Kidney (tissue), 22 donors: ENCODE data around the gene NCK1. TPM values are rescaled to one million over a fixed set of nuclear protein-coding genes. Genes with fewer than 3 reads are reported as not detected.

ENCODE experiments used
- DNase-seq, 5 donors: peaks; one replicate each; pipeline ENCODE4 v3.0.0-alpha.2; 2013 to 2020
- FAIRE-seq: peaks from 2 replicates; lab custom pipeline; 2012; peaks lifted over from hg19 to GRCh38; lab: Jason Lieb, UNC
- H3K27ac ChIP-seq, 2 donors: one replicate each; pipeline ENCODE4 v1.7.0; 2013; ENCODE audit warnings: low read depth in 2 of 2, low read length in 2 of 2, inconsistent platforms in 1 of 2
- H3K27me3 ChIP-seq: one replicate; pipeline ENCODE4 v1.7.1; 2013; ENCODE audit warnings: low read length, inconsistent platforms; ENCODE audit not compliant: control insufficient read depth, insufficient read depth
- H3K36me3 ChIP-seq, 3 donors: one replicate each; pipeline versions ENCODE4 v1.7.0 to v1.7.1; 2013; ENCODE audit warnings: low read length in 3 of 3, control low read depth in 1 of 3, inconsistent platforms in 1 of 3; ENCODE audit not compliant: insufficient read depth in 3 of 3, control insufficient read depth in 2 of 3
- H3K4me1 ChIP-seq, 3 donors: one replicate each; pipeline versions ENCODE4 v1.7.0 to v1.7.1; 2013; ENCODE audit warnings: low read length in 3 of 3, inconsistent platforms in 1 of 3, low read depth in 1 of 3; ENCODE audit not compliant: control insufficient read depth in 2 of 3, insufficient read depth in 2 of 3
- H3K4me3 ChIP-seq, 3 donors: one replicate each; pipeline versions ENCODE4 v1.7.0 to v1.8.1; 2013; ENCODE audit warnings: low read length in 3 of 3, control low read depth in 1 of 3, inconsistent platforms in 1 of 3
- H3K9ac ChIP-seq, 3 donors: one replicate each; pipeline versions ENCODE4 v1.7.0 to v1.7.1; 2013; ENCODE audit warnings: low read length in 3 of 3, control low read depth in 1 of 3, inconsistent platforms in 1 of 3
- H3K9me3 ChIP-seq, 3 donors: one replicate each; pipeline versions ENCODE4 v1.7.0 to v1.7.1; 2013; ENCODE audit warnings: low read length in 3 of 3, control low read depth in 1 of 3, inconsistent platforms in 1 of 3; ENCODE audit not compliant: control insufficient read depth in 2 of 3, insufficient read depth in 1 of 3
- CTCF ChIP-seq: IDR thresholded peaks from 3 replicates; pipeline ENCODE4 v1.5.1; 2012; ENCODE audit warnings: mild to moderate bottlenecking, moderate library complexity, borderline replicate concordance; ENCODE audit not compliant: insufficient read depth; ENCODE audit errors: extremely low read depth
- intact Hi-C: fragments of 100-400 bp; cut with DNase I; formaldehyde crosslinking; loops from one replicate; pipeline ENCODE4 v1.11.1; 2022
- long read RNA-seq, 10 donors: library from polyadenylated mRNA in 1 of 10; unstranded in 1 of 10; transcript quantifications; one replicate each; pipeline ENCODE4 v2.0.0 and lab custom pipeline, GENCODE V29; 2021 to 2026
- polyA plus RNA-seq: library from polyadenylated mRNA; stranded (reverse); fragments of 350-450 nt; fragmentation: Illumina TruSeq; extraction: RNeasy Lipid Tissue Mini Kit (QIAGEN cat#74804); gene quantifications from one replicate; pipeline ENCODE4 v1.2.3, GENCODE V29; 2014; ENCODE audit warnings: low read depth, low replicate concordance; ENCODE audit not compliant: insufficient read depth
- total RNA-seq: library from RNA; stranded (reverse); fragmentation: NEBNext Ultra II Directional; extraction: Animal tissue kit (Norgen Biotek cat#: 25700); gene quantifications from one replicate; pipeline ENCODE4 v1.2.1, GENCODE V29; 2021
- donor health status: control.
- donor health status: control.
- donor health status: control.
- donor health status: control.
- donor health status: control.
- donor health status: DM: yes; HTN: yes; CAD: no.
- donor health status: Normal renal cell carcinoma (clear cell type).

The NCK1 gene
- total RNA-seq (46.8 TPM), polyA plus RNA-seq (12.6 TPM)
- long read RNA-seq, donor 1, partial matches to known transcripts = 6 of 10 reads
- long read RNA-seq, donor 1, other reads (novel, unspliced or antisense) = 0 of 10 reads
- long read RNA-seq, donor 2, partial matches to known transcripts = 0 of 4 reads
- long read RNA-seq, donor 2, other reads (novel, unspliced or antisense) = 0 of 4 reads
- long read RNA-seq, donor 3, partial matches to known transcripts = 0 of 4 reads
- long read RNA-seq, donor 3, other reads (novel, unspliced or antisense) = 0 of 4 reads
- long read RNA-seq, donor 4, partial matches to known transcripts = 0 of 4 reads
- long read RNA-seq, donor 4, other reads (novel, unspliced or antisense) = 0 of 4 reads
- long read RNA-seq, donor 5 = 0 reads
- long read RNA-seq, donor 6, transcript NCK1-201 (4 exons, 1,937 nt) = major isoform, 7 of 18 reads
- long read RNA-seq, donor 6, partial matches to known transcripts = 8 of 18 reads
- long read RNA-seq, donor 6, other reads (novel, unspliced or antisense) = 0 of 18 reads
- long read RNA-seq, donor 7, transcript NCK1-201 (4 exons, 1,937 nt) = major isoform, 12 of 21 reads
- long read RNA-seq, donor 7, partial matches to known transcripts = 1 of 21 reads
- long read RNA-seq, donor 7, other reads (novel, unspliced or antisense) = 1 of 21 reads
- long read RNA-seq, donor 8, partial matches to known transcripts = 0 of 2 reads
- long read RNA-seq, donor 8, other reads (novel, unspliced or antisense) = 0 of 2 reads
- long read RNA-seq, donor 9, transcript NCK1-201 (4 exons, 1,937 nt) = major isoform, 5 of 16 reads
- long read RNA-seq, donor 9, partial matches to known transcripts = 9 of 16 reads
- long read RNA-seq, donor 9, other reads (novel, unspliced or antisense) = 0 of 16 reads
- long read RNA-seq, donor 10, transcript NCK1-201 (4 exons, 1,937 nt) = major isoform, 6 of 7 reads
- long read RNA-seq, donor 10, partial matches to known transcripts = 0 of 7 reads
- long read RNA-seq, donor 10, other reads (novel, unspliced or antisense) = 0 of 7 reads

GRCh38 chr3:136861890-136862616, at the start of gene NCK1:
Gene NCK1 (plus strand): TSS chr3:136862208. CDS start chr3:136928002, 65,794 bp downstream.
- Histone ChIP-seq H3K9ac (peak within 1 kb of the TSS; percentile 85 to 99 (median 88)), H3K36me3 (no peaks in the 10 kb centered on the region), H3K9me3 (peaks cover 0 to under 1% (median 0%) of the 10 kb centered on the region in 3 donors), H3K4me3 (peak within 1 kb of the TSS; percentile 73 to 94 (median 91)), H3K27ac (peak within 1 kb of the TSS; percentile 92 to 98), H3K4me1 (peaks cover 0 to 8% (median 4%) of the 10 kb centered on the region in 3 donors), H3K27me3 (no peaks in the 10 kb centered on the region)
- DNase-seq = peak; percentile 98 to 99 (median 99)
- FAIRE-seq = peak; percentile 77
- intact Hi-C loops = no loop called here
- peak; percentile 17 for TF ChIP-seq CTCF

- no peak for FAIRE-seq
- no peak overlapping the region for H3K4me3 ChIP-seq
- TF ChIP-seq CTCF = no peak
- no peaks in the 10 kb centered on the region for H3K9me3 ChIP-seq
- no peak overlapping the region for H3K9ac ChIP-seq
- H3K36me3 ChIP-seq = no peaks in the 10 kb centered on the region
- H3K4me1 ChIP-seq = peaks cover 0 to 8% (median 0%) of the 10 kb centered on the region in 3 donors
- no peaks in the 10 kb centered on the region for H3K27me3 ChIP-seq
- H3K27ac ChIP-seq = no peak overlapping the region
- intact Hi-C loops = no loop called here
- peak in 1 of 5 donors; percentile 54 for DNase-seq
Measured at GRCh38 chr3:136817448-136817847, 44.6 kb upstream of the NCK1 start.

- intact Hi-C loops = no loop called here
- DNase-seq = peak in 3 of 5 donors; percentile 15 to 42 (median 42)
- Histone ChIP-seq H3K9ac (peak overlapping the region; percentile 34 to 61 (median 57)), H3K27ac (peak overlapping the region in 1 of 2 donors; percentile 33), H3K36me3 (no peaks in the 10 kb centered on the region), H3K27me3 (no peaks in the 10 kb centered on the region), H3K4me3 (peak overlapping the region; percentile 67 to 73 (median 70)), H3K4me1 (peaks cover 0 to 8% (median 0%) of the 10 kb centered on the region in 3 donors), H3K9me3 (no peaks in the 10 kb centered on the region)
- TF ChIP-seq CTCF = no peak
- no peak for FAIRE-seq
Measured at GRCh38 chr3:136818191-136818768, 43.7 kb upstream of the NCK1 start.
